OCI-LY3 (cell line): Measurements from ENCODE around the gene RBPJ.

Source experiments
- H2AFZ ChIP-seq: fragments of 200-600, 300-600 bp; shearing (Covaris generic); 2 replicates; pipeline ENCODE4 v1.6.0; 2014; ENCODE audit warnings: antibody characterized with exemption, low read depth, low read length
- H3K27ac ChIP-seq: fragments of 200-600, 300-600 bp; sonication (generic); 2 replicates; pipeline ENCODE4 v1.5.1; 2014; ENCODE audit warnings: mild to moderate bottlenecking, low read length, moderate library complexity, mixed read lengths
- H3K27me3 ChIP-seq: fragments of 200-600, 300-600 bp; sonication (generic); 2 replicates; pipeline ENCODE4 v1.6.1; 2014; ENCODE audit warnings: low read depth, low read length, mixed read lengths
- H3K36me3 ChIP-seq: fragments of 200-600, 300-600 bp; sonication (generic); replicated peaks from 2 replicates; pipeline ENCODE3; 2014; ENCODE audit warnings: low read depth, low read length, mixed read lengths
- H3K4me1 ChIP-seq: fragments of 300-600, 200-600 bp; sonication (generic); 2 replicates; pipeline ENCODE4 v1.6.1; 2014; ENCODE audit warnings: low read length, mixed read lengths
- H3K4me2 ChIP-seq: fragments of 200-600, 300-600 bp; sonication (generic); 2 replicates; pipeline ENCODE4 v1.6.1; 2014; ENCODE audit warnings: low read length, mixed read lengths
- H3K4me3 ChIP-seq: fragments of 300-600, 200-600 bp; sonication (generic); 2 replicates; pipeline ENCODE4 v1.5.1; 2014; ENCODE audit warnings: antibody characterized with exemption, mild to moderate bottlenecking, low read length, moderate library complexity
- H3K79me2 ChIP-seq: fragments of 300-600, 200-600 bp; shearing (Covaris generic); 2 replicates; pipeline ENCODE4 v1.6.1; 2014; ENCODE audit warnings: mild to moderate bottlenecking, low read length, mixed read lengths
- H3K9ac ChIP-seq: fragments of 300-600, 200-600 bp; shearing (Covaris generic); 2 replicates; pipeline ENCODE4 v1.6.0; 2014; ENCODE audit warnings: mild to moderate bottlenecking, low read length, moderate library complexity
- H3K9me3 ChIP-seq: fragments of 200-600, 300-600 bp; shearing (Covaris generic); 2 replicates; pipeline ENCODE4 v1.6.1; 2014; ENCODE audit warnings: low read length, mixed read lengths; ENCODE audit not compliant: insufficient read depth
- H4K20me1 ChIP-seq: fragments of 200-600, 300-600 bp; sonication (generic); 2 replicates; pipeline ENCODE4 v1.6.1; 2016; ENCODE audit warnings: low read length, mixed read lengths; ENCODE audit not compliant: insufficient read depth
- EZH2phosphoT487 ChIP-seq: fragments of 200-600 bp; shearing (Covaris generic); IDR thresholded peaks from 2 replicates; pipeline ENCODE4 v1.6.1; 2018; ENCODE audit warnings: antibody characterized with exemption, mixed run types, low read depth
- TF ChIP-seq, protein P1 (sequence below): fragments of 200-600, 300-600 bp; sonication (generic); IDR thresholded peaks from 2 replicates; pipeline ENCODE4 v1.5.1; 2014; ENCODE audit warnings: antibody characterized with exemption, low read length, low read depth

RBPJ gene

DNA sequence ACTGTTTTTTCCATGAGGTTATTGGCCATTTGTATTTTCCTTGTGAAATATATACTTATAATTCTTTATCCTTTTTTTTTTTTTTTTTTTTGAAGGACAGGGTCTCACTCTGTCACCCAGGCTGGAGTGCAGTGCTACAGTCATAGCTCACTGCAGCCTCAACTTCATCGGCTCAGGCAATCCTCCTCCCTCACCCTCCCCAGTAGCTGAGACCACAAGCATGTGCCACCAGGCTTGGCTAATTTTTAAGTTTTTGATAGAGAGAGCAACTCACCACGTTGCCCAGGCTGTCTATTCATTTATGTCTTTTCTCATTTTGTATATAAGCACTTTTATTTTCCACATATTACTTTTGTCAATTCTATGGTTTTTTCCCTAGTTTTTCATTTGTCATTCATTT, 16.8 kb downstream of the RBPJ start:
- peaks cover 3% of the 10 kb centered on the region for H3K36me3 ChIP-seq
- peaks cover 10% of the 10 kb centered on the region for H3K4me1 ChIP-seq
- H3K79me2 ChIP-seq, result peaks cover 100% of the 10 kb centered on the region
- TF ChIP-seq, protein P1, sequence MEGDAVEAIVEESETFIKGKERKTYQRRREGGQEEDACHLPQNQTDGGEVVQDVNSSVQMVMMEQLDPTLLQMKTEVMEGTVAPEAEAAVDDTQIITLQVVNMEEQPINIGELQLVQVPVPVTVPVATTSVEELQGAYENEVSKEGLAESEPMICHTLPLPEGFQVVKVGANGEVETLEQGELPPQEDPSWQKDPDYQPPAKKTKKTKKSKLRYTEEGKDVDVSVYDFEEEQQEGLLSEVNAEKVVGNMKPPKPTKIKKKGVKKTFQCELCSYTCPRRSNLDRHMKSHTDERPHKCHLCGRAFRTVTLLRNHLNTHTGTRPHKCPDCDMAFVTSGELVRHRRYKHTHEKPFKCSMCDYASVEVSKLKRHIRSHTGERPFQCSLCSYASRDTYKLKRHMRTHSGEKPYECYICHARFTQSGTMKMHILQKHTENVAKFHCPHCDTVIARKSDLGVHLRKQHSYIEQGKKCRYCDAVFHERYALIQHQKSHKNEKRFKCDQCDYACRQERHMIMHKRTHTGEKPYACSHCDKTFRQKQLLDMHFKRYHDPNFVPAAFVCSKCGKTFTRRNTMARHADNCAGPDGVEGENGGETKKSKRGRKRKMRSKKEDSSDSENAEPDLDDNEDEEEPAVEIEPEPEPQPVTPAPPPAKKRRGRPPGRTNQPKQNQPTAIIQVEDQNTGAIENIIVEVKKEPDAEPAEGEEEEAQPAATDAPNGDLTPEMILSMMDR, result no peak
- no peak for TF ChIP-seq EZH2phosphoT487
- no peak overlapping the region for H2AFZ ChIP-seq
- no peaks in the 10 kb centered on the region for H3K9me3 ChIP-seq
- no peak overlapping the region for H3K4me3 ChIP-seq
- no peaks in the 10 kb centered on the region for H3K27me3 ChIP-seq
- H3K27ac ChIP-seq, result no peak overlapping the region
- H3K9ac ChIP-seq, result no peak overlapping the region
- no peak overlapping the region for H3K4me2 ChIP-seq
- H4K20me1 ChIP-seq, result peaks cover 98% of the 10 kb centered on the region

- H3K9ac ChIP-seq, result no peak overlapping the region
- no peak overlapping the region for H3K4me2 ChIP-seq
- no peak overlapping the region for H3K27ac ChIP-seq
- peaks cover 96% of the 10 kb centered on the region for H4K20me1 ChIP-seq
- no peaks in the 10 kb centered on the region for H3K9me3 ChIP-seq
- no peak for TF ChIP-seq EZH2phosphoT487
- TF ChIP-seq, protein P1, result no peak
- peaks cover 7% of the 10 kb centered on the region for H3K36me3 ChIP-seq
- peaks cover 96% of the 10 kb centered on the region for H3K79me2 ChIP-seq
- peaks cover 36% of the 10 kb centered on the region for H3K4me1 ChIP-seq
- no peak overlapping the region for H3K4me3 ChIP-seq
- no peaks in the 10 kb centered on the region for H3K27me3 ChIP-seq
- no peak overlapping the region for H2AFZ ChIP-seq
Measured at GRCh38 chr4:26342328-26343037, 21.7 kb downstream of the RBPJ start.

- no peak overlapping the region for H3K9ac ChIP-seq
- TF ChIP-seq, protein P1, result no peak
- no peak for TF ChIP-seq EZH2phosphoT487
- H4K20me1 ChIP-seq, result peaks cover 96% of the 10 kb centered on the region
- H2AFZ ChIP-seq, result no peak overlapping the region
- peaks cover 36% of the 10 kb centered on the region for H3K4me1 ChIP-seq
- no peak overlapping the region for H3K4me3 ChIP-seq
- H3K79me2 ChIP-seq, result peaks cover 96% of the 10 kb centered on the region
- no peaks in the 10 kb centered on the region for H3K27me3 ChIP-seq
- no peak overlapping the region for H3K27ac ChIP-seq
- H3K9me3 ChIP-seq, result no peaks in the 10 kb centered on the region
- H3K36me3 ChIP-seq, result peaks cover 8% of the 10 kb centered on the region
- H3K4me2 ChIP-seq, result no peak overlapping the region
Measured at GRCh38 chr4:26343038-26343398, 22.2 kb downstream of the RBPJ start.

DNA sequence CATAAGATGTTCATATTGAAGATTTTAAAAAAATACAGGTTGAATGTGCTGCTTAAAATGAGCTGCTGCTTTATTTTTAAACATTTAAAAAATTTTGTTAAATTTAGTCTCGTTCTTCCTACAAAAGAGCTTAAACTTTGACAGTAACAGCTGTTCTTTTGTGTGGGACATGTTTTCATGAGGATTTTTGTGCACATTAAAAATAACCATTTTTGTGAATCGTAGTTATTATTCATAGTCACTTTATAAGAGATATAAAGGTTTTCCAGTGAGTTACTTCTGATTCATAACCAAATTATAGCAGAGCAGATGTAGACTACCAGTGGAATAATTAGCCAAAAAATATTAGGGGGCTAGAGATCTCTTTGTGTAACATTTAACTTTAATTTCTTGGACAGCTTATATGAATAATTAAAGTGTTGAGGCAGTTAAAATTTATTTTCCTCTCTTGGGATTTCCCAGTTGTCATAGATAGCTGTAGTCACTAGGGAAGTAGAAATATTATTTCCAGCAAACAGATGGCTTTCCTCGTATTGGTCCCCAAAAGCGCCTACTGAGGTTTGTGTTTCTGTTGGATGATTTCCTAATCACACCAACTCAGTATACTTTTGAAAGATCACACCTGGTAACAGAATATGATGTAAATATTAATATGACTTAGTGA, 24.2 kb downstream of the RBPJ start:
- no peaks in the 10 kb centered on the region for H3K9me3 ChIP-seq
- H3K4me3 ChIP-seq, result peak overlapping the region; percentile 39
- no peak for TF ChIP-seq EZH2phosphoT487
- TF ChIP-seq, protein P1, result no peak
- H3K79me2 ChIP-seq, result peaks cover 96% of the 10 kb centered on the region
- H4K20me1 ChIP-seq, result peaks cover 96% of the 10 kb centered on the region
- peaks cover 8% of the 10 kb centered on the region for H3K36me3 ChIP-seq
- H3K27me3 ChIP-seq, result no peaks in the 10 kb centered on the region
- H2AFZ ChIP-seq, result no peak overlapping the region
- H3K4me2 ChIP-seq, result peak overlapping the region; percentile 74
- H3K4me1 ChIP-seq, result peaks cover 36% of the 10 kb centered on the region
- no peak overlapping the region for H3K9ac ChIP-seq
- H3K27ac ChIP-seq, result no peak overlapping the region
